Renal pelvis (tissue), 4 donors: ENCODE data around the gene NAE1. TPM values are rescaled to one million over a fixed set of nuclear protein-coding genes. Genes with fewer than 3 reads are reported as not detected.
"Not testable (repeated sequence)": the region's sequence is repeated elsewhere in the genome, so short reads cannot be mapped to it uniquely, and the experiment has no call there.

Experiments used
- DNase-seq: peaks from one replicate; pipeline ENCODE4 v3.0.0-alpha.2; 2013
- polyA plus RNA-seq, 3 donors: library from polyadenylated mRNA; unstranded; fragments of 120-200 nt; gene quantifications; one replicate each; pipeline ENCODE4 v1.2.1, GENCODE V29; 2013; ENCODE audit not compliant: insufficient read length in 3 of 3

The NAE1 gene
- polyA plus RNA-seq, 3 donors: 68.2 to 95.4 (median 90.5) TPM

DNA sequence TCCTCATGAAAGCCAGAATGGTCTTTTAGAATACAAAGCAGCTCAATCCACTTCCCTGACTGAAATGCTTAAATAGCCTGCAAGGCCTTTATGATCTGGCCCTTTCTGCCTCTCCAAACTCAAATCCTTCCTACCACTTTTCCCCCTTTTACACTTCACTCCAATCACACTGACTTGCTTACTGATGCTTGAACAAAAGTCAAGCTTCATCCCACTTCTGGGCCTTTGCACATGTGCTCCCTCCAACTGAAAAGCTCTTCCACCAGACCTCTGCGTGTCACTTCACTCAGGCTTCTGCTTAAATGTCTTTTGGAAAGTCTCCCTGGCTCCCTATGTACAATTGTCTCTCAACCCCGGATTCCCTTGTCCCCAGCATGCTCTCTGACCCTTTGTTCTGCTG, 16.0 kb downstream of the NAE1 start:
- DNase-seq: no peak

DNA sequence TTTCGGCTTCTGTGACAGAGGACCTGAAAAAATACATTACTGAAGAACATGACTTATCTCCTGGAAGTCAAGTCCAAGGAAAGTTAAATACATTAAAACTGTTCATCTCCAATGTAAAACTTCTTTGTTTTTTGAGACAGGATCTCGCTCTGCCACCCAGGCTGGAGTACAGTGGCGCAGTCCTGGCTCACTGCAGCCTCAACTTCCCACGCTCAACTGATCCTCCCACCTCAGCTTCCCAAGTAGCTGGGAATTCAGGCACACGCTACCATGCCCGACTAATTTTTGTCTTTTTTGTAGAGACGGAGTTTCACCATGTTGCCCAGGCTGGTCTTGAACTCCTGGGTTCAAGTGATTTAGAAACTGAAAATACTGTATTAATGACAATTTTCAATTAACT, 19.7 kb downstream of the NAE1 start:
- DNase-seq: no peak

GRCh38 chr16:66810391-66810790, 20.4 kb downstream of the NAE1 start:
- DNase-seq: no peak

DNA sequence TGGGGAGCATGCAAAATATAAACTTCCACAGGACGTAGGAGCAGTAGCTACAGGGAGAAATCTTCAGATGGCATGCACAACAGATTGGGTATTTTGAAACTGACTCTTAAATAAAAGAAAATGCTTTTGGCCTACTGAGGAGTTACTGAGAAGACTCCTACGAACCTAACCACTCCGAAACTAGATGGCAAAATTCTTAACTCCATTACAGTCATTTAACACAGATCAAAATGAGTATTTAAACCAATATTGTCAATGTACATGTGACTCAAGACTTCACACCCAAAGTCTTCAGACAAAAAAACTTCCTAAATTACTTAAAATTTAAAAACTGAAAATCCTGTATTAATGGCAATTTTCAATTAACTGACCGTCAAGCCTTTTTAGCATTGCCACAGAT, 21.0 kb downstream of the NAE1 start:
- DNase-seq: no peak

GRCh38 chr16:66802159-66802558, 28.6 kb downstream of the NAE1 start:
- no peak for DNase-seq

DNA sequence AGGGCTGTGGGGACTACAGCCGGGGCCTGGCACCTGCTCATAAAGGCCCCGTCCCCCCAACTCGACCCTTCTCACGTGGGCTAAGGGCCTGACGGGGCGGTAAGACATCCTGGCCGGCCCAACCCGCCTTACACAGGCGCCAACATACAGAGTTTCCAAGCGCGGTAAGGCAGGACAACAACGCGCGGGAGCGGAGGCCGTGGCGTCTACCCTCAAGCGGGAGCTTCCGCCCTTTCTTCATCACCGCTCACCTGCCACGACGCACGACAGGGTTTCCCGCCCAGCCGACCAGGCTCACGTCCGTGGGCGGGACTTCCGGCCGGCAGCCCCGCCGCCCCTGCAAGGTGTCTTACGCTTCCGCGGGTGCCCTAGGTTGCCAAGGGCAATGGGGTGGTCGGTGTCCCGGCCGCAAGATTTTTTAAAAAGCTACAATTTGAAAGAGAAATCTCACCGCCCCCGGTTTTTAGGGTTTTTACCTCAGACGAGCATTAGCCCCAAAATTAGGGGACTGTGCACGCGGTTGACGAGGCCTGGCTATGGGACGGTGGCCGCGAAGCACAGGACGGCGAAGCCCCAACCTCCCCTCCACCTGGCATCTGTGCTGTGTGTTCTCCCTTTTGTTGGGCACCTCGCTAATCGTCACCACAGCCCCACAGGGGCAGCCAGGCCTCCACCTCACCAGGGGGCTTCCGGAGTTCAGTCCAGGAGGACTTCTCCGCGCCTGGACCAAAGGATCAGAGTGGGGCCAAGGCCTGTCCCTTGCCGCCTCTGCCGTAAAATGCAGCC, 29.3 kb downstream of the NAE1 start, which contains the start of gene TERB1:
TSS of gene TERB1 (minus strand) at position 265 of the 786 bp plus-strand sequence. CDS start 4,786 bp downstream, outside the sequence.
- DNase-seq: no peak

DNA sequence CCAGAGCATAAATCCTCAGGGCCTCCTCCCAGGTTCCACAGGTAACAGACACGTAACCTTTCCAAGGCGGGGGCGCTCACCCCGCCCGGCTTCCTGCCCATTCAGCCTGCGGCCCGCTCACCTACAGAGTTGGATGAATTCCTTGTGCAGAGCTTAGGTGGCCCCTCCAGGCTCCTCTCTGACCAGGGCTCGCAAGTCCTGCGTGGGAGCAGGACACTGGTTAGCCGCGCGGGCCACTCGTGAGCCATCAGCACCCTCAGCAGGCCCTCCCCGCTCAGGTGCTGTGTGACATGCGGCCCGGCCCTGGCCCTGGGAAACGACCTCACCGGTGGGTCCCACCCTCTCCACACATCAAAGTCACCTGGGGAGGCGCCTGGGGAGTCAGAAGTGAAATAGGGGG, 29.9 kb downstream of the NAE1 start:
- no peak for DNase-seq

DNA sequence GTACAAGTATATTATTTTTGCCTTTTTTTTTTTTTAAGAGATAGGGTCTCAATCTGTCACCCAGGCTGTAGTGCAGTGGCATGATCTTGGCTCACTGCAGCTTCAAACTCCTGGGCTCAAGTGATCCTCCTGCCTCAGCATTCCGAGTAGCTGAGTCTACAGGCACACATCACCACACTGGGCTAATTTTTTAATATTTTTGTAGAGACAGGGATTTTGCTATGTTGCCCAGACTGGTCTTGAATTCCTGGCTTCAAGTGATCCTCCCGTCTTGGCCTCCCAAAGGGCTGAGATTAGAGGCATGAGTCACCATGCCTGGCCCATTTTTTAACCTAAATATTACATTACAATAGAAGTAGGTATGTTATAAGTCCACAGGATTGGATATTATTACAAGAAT, 32.6 kb downstream of the NAE1 start:
- DNase-seq: no peak

DNA sequence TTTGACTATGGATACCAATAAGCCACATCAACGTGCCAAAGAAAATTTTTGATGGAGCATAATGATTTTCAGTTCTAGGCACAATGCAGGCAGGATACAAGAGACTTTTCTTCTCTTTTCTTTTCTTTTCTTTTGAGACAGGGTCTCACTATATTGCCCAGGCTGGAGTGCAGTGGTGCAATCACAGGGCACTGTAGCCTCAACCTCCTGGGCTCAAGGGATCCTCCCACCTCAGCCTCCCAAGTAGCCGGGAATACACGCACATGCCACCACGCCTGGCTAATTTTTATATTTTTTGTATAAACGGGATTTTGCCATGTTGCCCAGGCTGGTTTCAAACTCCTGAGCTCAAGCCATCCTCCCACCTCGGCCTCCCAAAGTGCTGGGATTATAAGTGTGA, 36.8 kb downstream of the NAE1 start:
- not testable (repeated sequence) for DNase-seq

- DNase-seq: no peak
Measured at GRCh38 chr16:66790130-66790733, 40.5 kb downstream of the NAE1 start.

GRCh38 chr16:66787427-66787826, 43.3 kb downstream of the NAE1 start:
- DNase-seq: no peak

DNA sequence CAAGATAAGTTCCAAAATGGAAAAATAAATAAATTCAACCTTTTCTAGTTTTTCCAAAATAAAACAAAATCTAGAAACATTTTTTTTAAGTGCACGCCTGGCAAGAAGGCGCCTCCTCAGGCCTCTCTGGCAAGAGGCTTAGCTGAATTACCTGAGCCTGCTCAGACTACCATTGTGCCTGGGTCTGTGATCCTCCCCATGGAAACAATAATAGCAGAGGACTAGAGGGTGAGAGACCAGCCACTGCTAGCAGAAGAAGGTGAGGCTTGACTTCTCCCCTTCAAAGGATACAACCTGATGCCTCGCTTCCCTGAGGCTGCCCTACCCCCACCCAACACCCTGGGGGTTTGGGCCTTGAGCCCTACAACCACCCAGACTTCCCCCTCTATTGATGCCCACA, 44.2 kb downstream of the NAE1 start:
- DNase-seq: no peak

DNA sequence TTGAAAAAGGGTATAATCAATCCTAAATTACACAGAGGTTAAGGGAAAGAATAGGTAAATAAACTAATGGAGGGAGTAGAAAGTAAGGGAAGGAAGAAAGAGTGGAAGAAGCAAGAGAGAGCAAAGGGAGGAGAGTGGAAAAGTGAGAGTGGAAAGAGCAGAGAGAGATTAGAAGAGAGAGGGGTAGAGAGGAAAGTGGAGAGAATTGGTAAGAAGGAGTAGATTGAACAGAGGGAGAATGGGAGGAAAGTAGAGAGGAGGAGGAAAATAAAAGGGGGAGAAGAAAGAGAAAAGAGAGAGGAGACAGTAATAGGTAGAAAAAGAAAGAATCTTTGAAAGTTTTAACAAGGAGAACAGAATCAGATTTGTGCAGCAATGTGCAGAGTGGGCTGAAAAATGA, 54.3 kb downstream of the NAE1 start:
- no peak for DNase-seq

GRCh38 chr16:66774981-66775380, 55.8 kb downstream of the NAE1 start:
- DNase-seq: no peak

GRCh38 chr16:66758086-66758485, 72.7 kb downstream of the NAE1 start:
- DNase-seq: no peak

DNA sequence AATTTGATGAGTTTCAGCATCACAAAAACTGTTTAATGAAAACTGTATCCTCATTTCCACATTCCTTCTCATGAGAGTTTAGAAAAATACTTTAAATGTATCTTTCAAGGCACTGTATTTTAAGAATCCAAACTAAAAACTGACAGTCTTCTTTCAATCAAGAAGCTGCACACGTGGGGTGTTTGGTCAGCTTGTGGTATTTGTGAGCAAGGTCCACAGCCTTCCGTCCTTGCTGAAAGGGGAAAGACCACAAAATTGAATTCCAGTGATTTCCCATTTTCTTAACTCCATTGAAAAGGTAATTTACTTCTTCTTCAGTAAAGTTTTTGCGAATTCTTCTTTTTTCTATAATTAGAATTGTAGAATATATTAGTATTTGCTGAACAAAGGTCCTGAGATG, 76.0 kb downstream of the NAE1 start:
- DNase-seq: no peak

- DNase-seq: no peak
Measured at GRCh38 chr16:66754211-66754610, 76.6 kb downstream of the NAE1 start.

DNA sequence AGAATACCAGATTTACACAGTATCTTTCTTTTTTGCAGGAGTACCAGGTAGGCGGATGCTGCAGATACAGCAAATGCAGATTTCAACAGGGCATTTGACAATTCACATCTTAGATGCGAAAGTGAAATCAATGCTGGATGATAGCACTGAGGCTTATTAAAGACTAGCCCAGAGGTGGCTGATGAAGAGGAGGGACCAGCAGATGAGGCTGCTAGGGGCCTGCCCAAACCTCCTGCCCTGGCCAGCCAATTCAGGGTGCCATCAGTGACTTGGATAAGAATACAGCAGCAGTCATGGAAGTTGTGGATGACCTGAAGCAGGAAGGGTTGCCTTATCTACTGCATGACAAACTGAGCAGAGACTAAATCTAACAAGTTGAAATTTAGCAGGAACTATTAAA, 77.8 kb downstream of the NAE1 start:
- no peak for DNase-seq

Other genes starting within 250 kb of the NAE1 start
- gene CMTM3, start 226.3 kb downstream of the NAE1 start, polyA plus RNA-seq: 10 to 100 TPM; 53.5 to 70.2 (median 65.5) TPM
- 10 to 100 TPM; 65.0 to 73.2 (median 72.8) TPM for gene CMTM4, start 134.2 kb downstream of the NAE1 start, polyA plus RNA-seq
- gene DYNC1LI2, start 79.4 kb downstream of the NAE1 start, polyA plus RNA-seq: 100 to 1,000 TPM; 105 to 155 (median 142) TPM
- under 1 TPM in 1 of 3 donors, not detected in 2; 0.18 TPM for gene TERB1, start 29.4 kb downstream of the NAE1 start, polyA plus RNA-seq
- under 1 TPM; 0.16 to 0.73 (median 0.61) TPM for gene CA7, start 13.4 kb upstream of the NAE1 start, polyA plus RNA-seq
- gene PDP2, start 49.5 kb upstream of the NAE1 start, polyA plus RNA-seq: 10 to 100 TPM; 12.2 to 16.1 (median 14.3) TPM
- 100 to 1,000 TPM; 267 to 319 (median 317) TPM for gene CDH16, start 87.9 kb upstream of the NAE1 start, polyA plus RNA-seq
- gene RRAD, start 94.6 kb upstream of the NAE1 start, polyA plus RNA-seq: 1 to 10 TPM; 2.4 to 3.3 (median 2.8) TPM
- gene CIAO2B, start 103.4 kb upstream of the NAE1 start, polyA plus RNA-seq: 100 to 1,000 TPM in 1 of 3 donors, 10 to 100 TPM in 2; 95.1 to 102 (median 99.3) TPM
- gene CES2, start 104.5 kb upstream of the NAE1 start, polyA plus RNA-seq: 10 to 100 TPM; 42.7 to 50.2 (median 45.3) TPM
- gene CES3, start 130.3 kb upstream of the NAE1 start, polyA plus RNA-seq: 1 to 10 TPM; 2.4 to 4.6 (median 4.1) TPM
- gene CES4A, start 157.6 kb upstream of the NAE1 start, polyA plus RNA-seq: 10 to 100 TPM in 2 of 3 donors, 1 to 10 TPM in 1; 7.3 to 13.1 (median 12.2) TPM
- 10 to 100 TPM; 65.4 to 70.1 (median 67.9) TPM for gene CBFB, start 198.2 kb upstream of the NAE1 start, polyA plus RNA-seq